Measurements from ENCODE around the gene NLRC3.
"Not testable (repeated sequence)": the region's sequence is repeated elsewhere in the genome, so short reads cannot be mapped to it uniquely, and the experiment has no call there.

NLRC3 gene

DNA sequence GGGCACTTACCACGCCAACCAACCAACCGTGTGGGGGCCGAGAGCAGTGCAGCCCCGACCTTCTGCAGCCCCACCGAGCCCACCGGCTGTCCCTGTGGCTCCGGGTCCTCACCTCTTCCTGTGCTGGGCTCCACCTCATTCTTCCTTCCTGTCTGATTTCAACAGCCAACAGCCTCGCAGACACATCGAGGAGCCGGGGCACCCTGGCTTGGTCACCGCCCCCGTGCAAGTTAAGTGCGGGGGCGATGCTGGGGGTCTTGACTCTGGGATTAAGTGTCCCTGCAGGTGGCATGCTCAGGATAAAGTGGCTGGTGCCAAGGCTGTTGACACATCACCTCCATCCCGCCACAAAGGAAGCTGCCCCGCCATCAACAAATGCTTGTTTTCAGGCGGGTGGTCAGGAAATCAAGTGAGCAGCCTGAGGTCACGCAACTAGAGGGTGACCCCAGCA lies at the start of gene NLRC3:
TSS of gene NLRC3 (minus strand) at position 102 of the 451 bp plus-strand sequence. CDS start 12,367 bp downstream, outside the sequence.
- DNase-seq (ENCODE audit: low read depth, low spot score) = no peak

DNA sequence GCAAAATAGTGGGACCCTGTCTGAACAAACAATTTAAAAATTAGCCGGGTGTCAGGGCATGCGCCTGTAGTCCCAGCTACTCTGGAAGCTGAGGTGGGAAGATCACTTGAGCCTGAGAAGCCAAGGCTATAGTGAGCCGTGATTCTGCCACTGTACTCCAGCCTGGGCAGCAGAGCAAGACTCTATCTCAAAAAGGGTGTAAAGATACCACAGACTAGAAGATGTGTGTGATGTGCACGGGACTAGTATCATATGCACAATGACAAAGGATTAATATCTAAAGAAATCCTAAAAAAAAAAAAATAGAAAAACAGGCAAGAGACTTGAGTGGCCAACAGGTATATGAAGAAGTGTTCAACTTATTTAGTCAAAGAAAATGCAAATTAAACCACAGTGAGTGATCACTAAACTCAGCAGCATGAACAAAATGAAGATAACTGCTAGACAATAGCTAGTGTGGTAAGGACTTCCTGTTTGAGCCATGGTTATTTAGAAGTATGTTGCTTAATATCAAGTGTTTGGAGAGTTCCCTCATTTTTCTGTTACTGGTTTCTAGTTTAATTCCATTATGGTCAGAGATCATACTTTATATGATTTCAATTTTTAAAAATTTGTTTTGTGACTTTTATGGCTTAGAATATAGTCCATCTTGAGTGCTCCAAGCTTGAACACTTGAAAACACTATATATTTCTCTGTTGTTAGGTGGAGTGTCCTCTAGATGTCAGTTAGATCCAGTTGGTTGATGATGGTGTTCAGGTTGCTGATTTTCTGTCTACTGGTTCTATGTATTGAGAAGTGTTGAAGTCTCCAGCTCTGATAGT lies 48.9 kb upstream of the NLRC3 start:
- DNase-seq (ENCODE audit: low read depth, low spot score) = no peak

DNA sequence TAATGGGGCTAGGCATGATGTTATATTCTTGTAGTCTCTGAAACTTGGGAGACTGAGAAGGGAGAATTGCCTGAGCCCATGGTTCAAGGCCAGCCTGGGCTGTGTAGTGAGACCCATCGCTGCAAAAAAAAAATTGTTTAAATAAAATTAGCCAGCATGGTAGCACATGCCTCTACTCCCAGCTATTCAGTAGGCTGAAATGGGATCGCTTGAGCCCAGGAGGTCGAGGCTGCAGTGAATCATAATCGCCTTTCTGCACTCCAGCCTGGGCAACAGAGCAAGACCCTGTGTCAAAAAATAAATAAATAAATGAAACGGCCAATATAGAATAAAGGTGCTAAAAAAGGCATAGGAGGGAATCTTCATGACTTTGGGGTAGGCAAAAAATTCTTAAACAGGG lies 48.1 kb upstream of the NLRC3 start:
- DNase-seq (ENCODE audit: low read depth, low spot score) = no peak

GRCh38 chr16:3623642-3624041 lies 46.4 kb upstream of the NLRC3 start:
- DNase-seq (ENCODE audit: low read depth, low spot score) = no peak

DNA sequence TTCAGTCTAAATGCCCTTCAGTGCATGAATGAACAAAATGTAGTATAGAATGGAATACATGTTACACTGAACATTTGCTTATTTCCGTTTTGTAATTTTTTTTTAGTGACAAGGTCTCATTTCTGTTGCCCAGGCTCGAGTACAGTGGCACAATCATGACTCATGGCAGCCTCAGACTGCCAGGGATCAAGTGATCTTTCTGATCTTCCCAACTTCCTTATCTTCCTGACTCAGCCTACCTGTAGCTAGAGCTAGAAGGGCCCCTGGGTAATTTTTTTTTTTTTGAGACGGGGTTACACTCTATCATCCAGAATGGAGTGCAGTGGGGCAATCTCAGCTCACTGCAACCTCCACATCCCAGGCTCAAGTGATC lies 41.6 kb upstream of the NLRC3 start:
- no peak for DNase-seq (ENCODE audit: low read depth, low spot score)

GRCh38 chr16:3612510-3613466 lies 35.6 kb upstream of the NLRC3 start:
- no peak for DNase-seq (ENCODE audit: low read depth, low spot score)

DNA sequence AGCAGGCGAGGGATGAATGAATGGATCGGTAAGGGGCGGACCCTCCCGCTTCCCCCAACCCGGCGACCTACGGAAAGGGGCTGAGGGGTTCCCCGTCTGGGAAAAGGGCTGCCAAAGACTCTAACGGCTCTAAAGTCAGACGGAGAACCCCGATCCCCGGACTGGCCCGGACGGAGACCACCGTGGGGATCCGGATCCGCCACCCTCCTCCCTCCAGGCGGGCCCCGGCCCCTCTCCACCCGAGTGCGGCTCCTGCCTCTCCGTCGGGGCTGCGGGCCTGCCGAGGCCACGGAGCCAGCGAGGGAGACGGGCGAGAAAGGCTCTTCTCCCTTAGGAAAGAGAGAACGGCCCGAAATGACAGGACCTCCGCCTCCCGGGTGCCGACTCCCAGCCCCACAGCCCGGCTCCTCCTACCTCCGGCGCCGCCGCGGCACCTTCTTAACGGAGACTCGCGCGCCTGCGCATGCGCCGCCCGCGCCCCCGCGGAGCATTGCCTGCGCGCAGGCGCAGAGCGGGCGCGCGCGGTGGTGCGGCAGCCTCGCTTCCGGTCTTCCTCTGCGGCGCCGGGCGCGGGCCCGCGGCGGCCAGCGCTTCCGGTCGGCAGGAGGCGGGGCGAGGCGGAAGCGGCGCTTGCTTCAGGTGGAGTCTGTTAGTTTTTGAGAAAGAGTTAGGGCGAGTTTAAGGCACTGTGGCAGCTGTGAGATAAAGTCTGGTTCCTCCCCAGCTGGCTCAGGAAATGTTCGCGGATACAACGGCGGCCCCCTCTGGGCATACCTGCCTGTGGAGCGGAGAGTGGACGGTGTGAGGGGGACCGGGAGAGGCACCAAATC lies 34.2 kb upstream of the NLRC3 start, which contains the start of gene SLX4:
TSS of gene SLX4 (minus strand) at position 461 of the 830 bp plus-strand sequence. CDS start 2,642 bp downstream, outside the sequence.
- DNase-seq (ENCODE audit: low read depth, low spot score) = peak; percentile 77

GRCh38 chr16:3610698-3611145 lies 33.5 kb upstream of the NLRC3 start:
- no peak for DNase-seq (ENCODE audit: low read depth, low spot score)

DNA sequence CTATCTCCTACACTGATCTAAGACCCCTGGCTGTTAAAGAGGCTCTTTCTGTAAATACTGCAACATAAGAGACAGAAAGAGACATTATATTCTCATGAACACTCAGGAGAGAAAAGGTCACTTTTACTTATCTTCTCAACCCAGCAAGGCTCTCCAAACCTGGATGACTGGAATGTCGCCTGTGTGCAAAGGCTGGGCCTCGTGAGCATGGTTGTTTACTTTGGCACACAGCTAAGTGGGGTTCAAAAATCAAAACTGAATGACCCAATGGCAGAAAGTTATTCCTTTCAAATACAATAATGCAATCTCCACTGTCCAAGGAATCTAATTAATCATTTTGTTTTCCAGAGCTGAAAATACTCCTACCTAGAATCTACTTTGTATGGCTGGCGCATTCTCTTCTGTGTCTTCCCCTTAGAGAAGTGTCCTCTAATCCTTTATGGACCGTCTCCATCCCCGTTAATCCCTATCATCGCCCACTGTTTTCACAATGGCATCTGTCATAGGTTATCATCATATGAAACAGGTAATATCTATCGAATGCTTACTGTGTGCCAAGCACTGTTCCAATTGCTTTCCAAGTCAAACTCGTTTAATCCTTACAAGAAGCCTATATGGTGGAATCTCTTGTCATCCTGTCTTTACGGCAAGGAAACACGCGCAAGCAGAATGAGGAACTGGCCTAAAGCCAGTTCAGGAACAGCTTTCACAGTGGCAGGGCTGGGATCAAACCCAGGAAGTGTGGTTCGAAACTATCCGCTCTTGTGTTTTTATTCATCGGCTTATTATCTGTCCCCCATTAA lies 32.9 kb upstream of the NLRC3 start:
- no peak for DNase-seq (ENCODE audit: low read depth, low spot score)

DNA sequence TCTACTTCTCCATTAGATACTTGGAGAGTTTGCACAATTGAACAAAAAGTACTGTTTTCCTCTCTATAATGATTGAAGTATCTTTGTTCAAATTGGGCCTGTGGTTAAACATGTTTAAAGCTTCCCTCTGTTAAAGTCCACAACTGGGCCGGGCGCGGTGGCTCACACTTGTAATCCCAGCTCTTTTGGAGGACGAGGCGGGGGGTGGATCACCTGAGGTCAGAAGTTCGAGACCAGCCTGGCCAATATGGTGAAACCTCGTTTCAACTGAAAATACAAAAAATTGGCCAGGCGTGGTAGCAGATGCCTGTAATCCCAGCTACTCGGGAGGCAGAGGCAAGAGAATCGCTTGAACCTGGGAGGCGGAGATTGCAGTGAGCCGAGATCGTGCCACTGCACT lies 31.8 kb upstream of the NLRC3 start:
- not testable (repeated sequence) for DNase-seq (ENCODE audit: low read depth, low spot score)

GRCh38 chr16:3608069-3608468 lies 30.9 kb upstream of the NLRC3 start:
- no peak for DNase-seq (ENCODE audit: low read depth, low spot score)

GRCh38 chr16:3607634-3608033 lies 30.4 kb upstream of the NLRC3 start:
- DNase-seq (ENCODE audit: low read depth, low spot score) = no peak

DNA sequence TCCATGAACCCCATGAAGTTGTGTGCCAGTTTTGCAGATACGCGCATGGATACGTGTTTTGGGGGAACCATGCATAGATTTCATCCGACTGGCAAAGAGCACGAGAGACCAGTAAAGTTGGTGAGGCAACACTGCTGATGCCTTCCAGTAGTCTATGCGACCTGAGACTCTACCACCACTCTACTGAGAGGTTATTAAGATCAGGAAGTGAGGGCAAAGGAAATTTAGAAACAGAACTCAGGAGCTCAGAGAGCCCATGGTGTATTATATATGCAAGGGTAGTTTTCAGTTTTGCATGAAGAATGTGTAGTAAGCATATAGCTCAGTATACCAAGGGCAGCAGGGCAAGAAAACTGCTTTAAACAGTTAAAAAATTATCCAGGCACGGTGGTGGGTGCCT lies 30.0 kb upstream of the NLRC3 start:
- DNase-seq (ENCODE audit: low read depth, low spot score) = no peak

DNA sequence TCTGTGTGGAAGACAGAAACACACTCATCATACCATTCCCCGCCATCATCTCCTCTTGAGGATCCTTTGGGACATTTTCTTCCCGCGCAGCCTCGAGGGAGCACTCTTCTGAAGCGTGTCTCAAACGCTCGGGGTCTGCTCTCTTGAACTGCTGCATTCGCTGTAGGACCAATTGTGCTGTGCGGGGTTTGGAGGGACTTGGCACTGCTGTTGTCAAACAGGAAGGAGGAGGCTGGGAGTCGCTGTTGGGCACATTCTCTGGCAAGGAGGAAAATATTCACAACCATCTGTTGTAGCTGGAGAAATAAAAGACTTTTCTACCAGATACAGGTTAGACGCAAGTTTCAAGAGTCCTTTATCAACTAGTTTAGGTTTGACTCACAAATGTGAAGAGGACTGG lies 29.2 kb upstream of the NLRC3 start:
- no peak for DNase-seq (ENCODE audit: low read depth, low spot score)

- no peak for DNase-seq (ENCODE audit: low read depth, low spot score)
Measured at GRCh38 chr16:3602320-3602653, 25.1 kb upstream of the NLRC3 start.

GRCh38 chr16:3601614-3602319 lies 24.6 kb upstream of the NLRC3 start:
- DNase-seq (ENCODE audit: low read depth, low spot score) = no peak

GRCh38 chr16:3599922-3600321 lies 22.7 kb upstream of the NLRC3 start:
- DNase-seq (ENCODE audit: low read depth, low spot score) = no peak

- DNase-seq (ENCODE audit: low read depth, low spot score) = no peak
Measured at GRCh38 chr16:3599121-3599520, 21.9 kb upstream of the NLRC3 start.

GRCh38 chr16:3598236-3598635 lies 21.0 kb upstream of the NLRC3 start:
- DNase-seq (ENCODE audit: low read depth, low spot score) = no peak

DNA sequence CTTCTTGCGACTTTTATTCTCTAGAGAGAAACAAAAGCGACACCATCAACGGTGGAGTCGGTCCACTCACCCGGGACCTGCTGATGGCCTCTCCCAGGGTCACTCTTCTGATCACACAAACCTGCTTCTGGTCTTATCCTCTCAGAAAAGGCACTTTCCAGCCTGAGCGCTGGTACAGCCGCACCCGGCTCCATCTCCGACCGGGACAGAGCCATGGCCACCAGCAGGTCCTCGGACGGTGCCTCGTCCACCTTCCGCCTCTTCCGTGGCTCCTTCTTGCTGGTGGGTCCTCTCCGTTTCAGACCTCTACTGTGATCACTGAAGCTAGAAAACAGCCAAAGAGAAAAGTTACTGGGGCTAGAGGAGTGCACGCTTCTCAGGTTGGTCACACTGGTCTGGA lies 20.5 kb upstream of the NLRC3 start:
- no peak for DNase-seq (ENCODE audit: low read depth, low spot score)
